Liver (tissue), 9 donors: ENCODE data around the gene RANBP3. TPM values are rescaled to one million over a fixed set of nuclear protein-coding genes. Genes with fewer than 3 reads are reported as not detected.

Experiments
- DNase-seq: peaks from one replicate; pipeline ENCODE4 v3.0.0-alpha.2; 2017; ENCODE audit warnings: low spot score
- H3K27ac ChIP-seq, 2 donors: one replicate each; pipeline ENCODE4 v1.7.0; 2013; ENCODE audit warnings: inconsistent platforms in 2 of 2, low read length in 2 of 2, control low read depth in 1 of 2, low read depth in 1 of 2, mild to moderate bottlenecking in 1 of 2
- H3K27me3 ChIP-seq, 4 donors: one replicate each; pipeline versions ENCODE4 v1.6.1 to v1.7.0; 2013; ENCODE audit warnings: low read length in 3 of 4, inconsistent platforms in 1 of 4, mild to moderate bottlenecking in 1 of 4, moderate library complexity in 1 of 4; ENCODE audit not compliant: control insufficient read depth in 4 of 4, insufficient read depth in 4 of 4
- H3K36me3 ChIP-seq, 4 donors: one replicate each; pipeline versions ENCODE4 v1.6.1 to v1.7.0; 2013; ENCODE audit warnings: low read length in 3 of 4, mild to moderate bottlenecking in 3 of 4, low read depth in 1 of 4, moderate library complexity in 1 of 4; ENCODE audit not compliant: control insufficient read depth in 4 of 4, insufficient read depth in 3 of 4
- H3K4me1 ChIP-seq, 4 donors: one replicate each; pipeline versions ENCODE4 v1.6.1 to v1.7.0; 2013; ENCODE audit warnings: low read length in 3 of 4, mild to moderate bottlenecking in 3 of 4, moderate library complexity in 1 of 4; ENCODE audit not compliant: control insufficient read depth in 4 of 4, insufficient read depth in 4 of 4
- H3K4me3 ChIP-seq, 3 donors: one replicate each; pipeline versions ENCODE4 v1.6.1 to v1.7.0; 2013; ENCODE audit warnings: low read length in 3 of 3, control low read depth in 1 of 3, low read depth in 1 of 3, mild to moderate bottlenecking in 1 of 3
- H3K9ac ChIP-seq, 2 donors: one replicate each; pipeline ENCODE4 v1.7.0; 2013; ENCODE audit warnings: low read length in 2 of 2, mild to moderate bottlenecking in 2 of 2, moderate library complexity in 2 of 2, control low read depth in 1 of 2, low read depth in 1 of 2
- H3K9me3 ChIP-seq, 4 donors: one replicate each; pipeline versions ENCODE4 v1.6.1 to v1.7.0; 2013; ENCODE audit warnings: low read length in 3 of 4; ENCODE audit not compliant: control insufficient read depth in 4 of 4
- ATF3 ChIP-seq: IDR thresholded peaks from 2 replicates; pipeline ENCODE4 v1.6.1; 2016; ENCODE audit warnings: antibody characterized with exemption
- CTCF ChIP-seq: fragments of 150-350 bp; IDR thresholded peaks from 2 replicates; pipeline ENCODE4 v1.5.1; 2017; ENCODE audit warnings: improper control_type of control experiment, low read depth, low read length; ENCODE audit not compliant: missing input control
- FOXA1 ChIP-seq: IDR thresholded peaks from 2 replicates; pipeline ENCODE4 v1.6.1; 2016; ENCODE audit warnings: antibody characterized with exemption
- HNF4A ChIP-seq, 2 donors: conservative IDR thresholded peaks; 2 replicates each; pipeline ENCODE4 v1.6.1; 2016; ENCODE audit warnings: antibody characterized with exemption in 2 of 2, mild to moderate bottlenecking in 2 of 2
- HNF4G ChIP-seq: IDR thresholded peaks from 2 replicates; pipeline ENCODE4 v1.6.1; 2016; ENCODE audit warnings: antibody characterized with exemption
- JUND ChIP-seq, 2 donors: IDR thresholded peaks; 2 replicates each; pipeline ENCODE4 v1.6.1; 2016; ENCODE audit warnings: antibody characterized with exemption in 2 of 2
- MAX ChIP-seq: IDR thresholded peaks from 2 replicates; pipeline ENCODE4 v1.6.1; 2016; ENCODE audit warnings: antibody characterized with exemption
- NR2F2 ChIP-seq: IDR thresholded peaks from 2 replicates; pipeline ENCODE4 v1.6.1; 2016; ENCODE audit warnings: antibody characterized with exemption
- RAD21 ChIP-seq, 2 donors: IDR thresholded peaks; 2 replicates each; pipeline ENCODE4 v1.6.1; 2016; ENCODE audit warnings: antibody characterized with exemption in 2 of 2, mild to moderate bottlenecking in 2 of 2
- REST ChIP-seq: IDR thresholded peaks from 2 replicates; pipeline ENCODE4 v1.6.1; 2016; ENCODE audit warnings: antibody characterized with exemption, mild to moderate bottlenecking
- TAF1 ChIP-seq: conservative IDR thresholded peaks from 2 replicates; pipeline ENCODE4 v1.6.1; 2016; ENCODE audit warnings: antibody characterized with exemption, mild to moderate bottlenecking
- YY1 ChIP-seq: IDR thresholded peaks from 2 replicates; pipeline ENCODE4 v1.6.1; 2016; ENCODE audit warnings: antibody characterized with exemption, mild to moderate bottlenecking
- ZBTB33 ChIP-seq: IDR thresholded peaks from 2 replicates; pipeline ENCODE4 v1.6.1; 2016; ENCODE audit warnings: antibody characterized with exemption
- WGBS: extraction: QIAGEN DNeasy Blood & Tissue Kit; methylation state at CpG from one replicate; pipeline ENCODE4 v1.1.7; 2013; 5-methylcytosine and 5-hydroxymethylcytosine counted together
- polyA plus RNA-seq, 2 donors: library from polyadenylated mRNA; stranded (reverse) in 1 of 2; unstranded in 1 of 2; fragments of 200-250 nt in 1 of 2; fragments of >200 nt in 1 of 2; fragmentation: Nextera tagmentation in 1 of 2; extraction: Ambion mirVana in 1 of 2; gene quantifications; one replicate each; pipeline versions ENCODE4 v1.2.1 to v1.2.3, GENCODE V29; 2013 to 2015
- total RNA-seq, 2 donors: library from RNA; depleted of rRNA; stranded (reverse); fragments of >200 nt; gene quantifications; one replicate each; pipeline ENCODE4 v1.2.3, GENCODE V29; 2014
- donor health status: healthy.
- donor health status: healthy.
- donor health status: healthy.
- donor health status: healthy.
- donor health status: healthy.

The RANBP3 gene
- total and polyA plus RNA-seq, 4 donors: 10.0 to 23.3 (median 20.7) TPM

- DNase-seq: no peak
- Histone ChIP-seq H3K9ac (no peak overlapping the region), H3K36me3 (peaks cover 0 to 11% (median 4%) of the 10 kb centered on the region in 4 donors), H3K4me1 (peaks cover 3 to 25% (median 21%) of the 10 kb centered on the region in 4 donors), H3K9me3 (no peaks in the 10 kb centered on the region), H3K4me3 (no peak overlapping the region), H3K27me3 (no peaks in the 10 kb centered on the region), H3K27ac (no peak overlapping the region)
- TF ChIP-seq NR2F2: no peak
- no peak for TF ChIP-seq HNF4G
- TF ChIP-seq CTCF: no peak
- TF ChIP-seq FOXA1: no peak
- TF ChIP-seq YY1: no peak
- no peak for TF ChIP-seq REST
- no peak for TF ChIP-seq HNF4A (conservative IDR thresholded peaks at IDR 0.05)
- no peak for TF ChIP-seq JUND (IDR thresholded peaks at IDR 0.05)
- WGBS: 94% methylated on average over 8 of the region's 8 CpGs
These were observed 77.0 kb downstream of the RANBP3 start for GRCh38 chr19:5900976-5901375.

GRCh38 chr19:5899728-5900526 lies 78.0 kb downstream of the RANBP3 start:
- Histone ChIP-seq H3K4me3 (no peak overlapping the region), H3K9me3 (no peaks in the 10 kb centered on the region), H3K27ac (no peak overlapping the region), H3K36me3 (peaks cover 8 to 21% (median 9%) of the 10 kb centered on the region in 4 donors), H3K4me1 (peaks cover 0 to 18% (median 12%) of the 10 kb centered on the region in 4 donors), H3K27me3 (no peaks in the 10 kb centered on the region), H3K9ac (no peak overlapping the region)
- no peak for DNase-seq
- TF ChIP-seq TAF1 (no peak), FOXA1 (no peak), REST (no peak), MAX (no peak), ZBTB33 (no peak), NR2F2 (no peak), RAD21 (IDR thresholded peaks at IDR 0.05) (no peak), HNF4A (conservative IDR thresholded peaks at IDR 0.05) (no peak), JUND (IDR thresholded peaks at IDR 0.05) (no peak), ATF3 (no peak)
- 95% methylated on average over 13 of the region's 13 CpGs for WGBS
